HepG2 (cell line): ENCODE results near the gene EXOC6B. TPM values are rescaled to one million over a fixed set of nuclear protein-coding genes. Genes with fewer than 3 reads are reported as not detected.

Source experiments
- AGO2 ChIP-seq: fragments of 200-400 bp; formaldehyde crosslinking; optimal IDR thresholded peaks from 2 replicates; pipeline ENCODE3; 2017; ENCODE audit warnings: mild to moderate bottlenecking, low read depth, low read length, moderate library complexity
- CHCHD3 ChIP-seq: sonication (generic); formaldehyde crosslinking; IDR thresholded peaks from 2 replicates; pipeline ENCODE4 v1.8.0; 2022; ENCODE audit warnings: mild to moderate bottlenecking, missing genetic modification reagents, moderate library complexity
- ELF4 ChIP-seq: sonication (generic); formaldehyde crosslinking; IDR thresholded peaks from 2 replicates; pipeline ENCODE4 v1.5.0; 2020; ENCODE audit warnings: missing genetic modification reagents, mild to moderate bottlenecking, moderate library complexity, borderline replicate concordance
- EP300 ChIP-seq, 3 experiments: sonication (generic) in 1 of 3; formaldehyde crosslinking in 1 of 3; IDR thresholded peaks; 2 replicates each; pipeline versions ENCODE4 v1.5.1 to v1.6.1; 2011 to 2020; ENCODE audit warnings: low read depth in 2 of 3, low read length in 2 of 3, borderline replicate concordance in 1 of 3, improper control_type of control experiment in 1 of 3, mild to moderate bottlenecking in 1 of 3, missing genetic modification reagents in 1 of 3, moderate library complexity in 1 of 3
- NPAS2 ChIP-seq: sonication (generic); formaldehyde crosslinking; IDR thresholded peaks from 2 replicates; pipeline ENCODE4 v1.8.0; 2022; ENCODE audit warnings: mild to moderate bottlenecking, missing genetic modification reagents, borderline replicate concordance
- SOX6 ChIP-seq, 2 experiments: fragments of 450-650 bp in 1 of 2; sonication (generic) in 1 of 2; formaldehyde crosslinking in 1 of 2; IDR thresholded peaks; 2 replicates each; pipeline versions ENCODE4 v1.4.0 to v1.6.1; 2017 to 2020; ENCODE audit warnings: antibody characterized with exemption in 1 of 2, mild to moderate bottlenecking in 1 of 2, missing genetic modification reagents in 1 of 2
- TEAD2 ChIP-seq: sonication (generic); formaldehyde crosslinking; IDR thresholded peaks from 2 replicates; pipeline ENCODE4 v1.9.0; 2021; ENCODE audit warnings: missing genetic modification reagents
- ZFX ChIP-seq: sonication (generic); formaldehyde crosslinking; IDR thresholded peaks from 2 replicates; pipeline ENCODE4 v1.4.0; 2020; ENCODE audit warnings: mild to moderate bottlenecking, low read depth, missing genetic modification reagents, moderate library complexity
- ZKSCAN1 ChIP-seq: fragments of 150-350 bp; IDR thresholded peaks from 2 replicates; pipeline ENCODE4 v1.6.1; 2014; ENCODE audit warnings: low read length
- ZNF333 ChIP-seq: sonication (generic); formaldehyde crosslinking; IDR thresholded peaks from 2 replicates; pipeline ENCODE4 v1.4.0; 2020; ENCODE audit warnings: mild to moderate bottlenecking, missing genetic modification reagents, borderline replicate concordance
- polyA plus RNA-seq, 8 experiments: library from polyadenylated mRNA; depleted of rRNA in 3 of 8; stranded (reverse) in 7 of 8; unstranded in 1 of 8; fragments of >200 nt; fragmentation: Illumina TruSeq in 4 of 8; extraction: Trizol in 4 of 8; gene quantifications; 2 replicates each; pipeline versions ENCODE4 v1.2.1 to v1.2.3, GENCODE V29; 2011 to 2016; ENCODE audit warnings: low read depth in 4 of 8, missing spikeins in 1 of 8, mixed read lengths in 1 of 8; ENCODE audit not compliant: insufficient read depth in 1 of 8
- total RNA-seq, 5 experiments: library from RNA; depleted of rRNA; stranded (reverse); fragments of >200 nt; fragmentation: Illumina TruSeq; extraction: Trizol; gene quantifications; 2 replicates each; pipeline ENCODE4 v1.2.3, GENCODE V29; 2016; ENCODE audit warnings: low read depth in 1 of 5
- TF ChIP-seq, protein P1 (sequence below): sonication (generic); formaldehyde crosslinking; IDR thresholded peaks from 2 replicates; pipeline ENCODE4 v1.4.0; 2020; ENCODE audit warnings: missing genetic modification reagents, mild to moderate bottlenecking, borderline replicate concordance
- TF ChIP-seq, protein P2 (sequence below): sonication (generic); formaldehyde crosslinking; IDR thresholded peaks from 2 replicates; pipeline ENCODE4 v1.5.1; 2020; ENCODE audit warnings: mild to moderate bottlenecking, missing genetic modification reagents, borderline replicate concordance
- TF ChIP-seq, protein P3 (sequence below): sonication (generic); formaldehyde crosslinking; IDR thresholded peaks from 2 replicates; pipeline ENCODE4 v1.5.0; 2020; ENCODE audit warnings: mild to moderate bottlenecking, missing genetic modification reagents
- TF ChIP-seq, protein P4 (sequence below): fragments of 450-650 bp; IDR thresholded peaks from 2 replicates; pipeline ENCODE4 v1.6.1; 2016

The EXOC6B gene
- total and polyA plus RNA-seq, 2 of the 13 experiments (the other 11 are each of a cell fraction or from before 2014, with no cell fraction given), result 9.1 to 15.9 TPM

DNA sequence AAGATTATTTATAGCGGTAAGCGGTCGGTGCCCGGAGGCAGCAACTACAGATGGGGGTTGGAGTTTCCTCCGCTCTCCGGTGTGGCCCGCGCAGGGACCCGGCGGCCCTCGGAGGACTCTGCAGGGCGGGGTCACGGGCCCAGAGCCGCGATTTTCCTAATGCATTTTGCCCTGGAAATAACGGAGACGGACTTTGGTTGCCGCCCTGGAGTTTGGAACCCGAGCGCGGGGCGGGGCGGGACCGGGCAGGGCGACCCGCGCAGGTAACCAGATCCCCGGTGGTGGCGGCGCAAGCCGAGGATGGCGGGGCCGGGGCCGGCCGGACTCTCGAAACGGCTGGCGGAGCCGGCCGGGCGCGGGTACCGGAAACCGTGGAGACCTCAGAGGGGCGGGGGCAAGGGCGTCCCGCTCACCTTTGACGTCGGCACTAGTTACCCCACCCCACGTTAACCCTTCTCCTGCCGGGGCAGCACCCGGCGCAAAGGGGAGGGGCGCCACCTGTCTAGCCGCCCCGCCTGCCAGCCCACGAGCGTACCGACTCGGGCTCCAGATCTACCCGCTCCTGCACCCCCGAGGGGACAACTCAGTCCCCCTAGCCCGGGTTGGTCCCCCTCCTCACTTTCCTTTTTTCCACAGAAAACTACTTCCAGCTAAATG lies 681.1 kb downstream of the EXOC6B start (continued):
- TF ChIP-seq, protein P1, sequence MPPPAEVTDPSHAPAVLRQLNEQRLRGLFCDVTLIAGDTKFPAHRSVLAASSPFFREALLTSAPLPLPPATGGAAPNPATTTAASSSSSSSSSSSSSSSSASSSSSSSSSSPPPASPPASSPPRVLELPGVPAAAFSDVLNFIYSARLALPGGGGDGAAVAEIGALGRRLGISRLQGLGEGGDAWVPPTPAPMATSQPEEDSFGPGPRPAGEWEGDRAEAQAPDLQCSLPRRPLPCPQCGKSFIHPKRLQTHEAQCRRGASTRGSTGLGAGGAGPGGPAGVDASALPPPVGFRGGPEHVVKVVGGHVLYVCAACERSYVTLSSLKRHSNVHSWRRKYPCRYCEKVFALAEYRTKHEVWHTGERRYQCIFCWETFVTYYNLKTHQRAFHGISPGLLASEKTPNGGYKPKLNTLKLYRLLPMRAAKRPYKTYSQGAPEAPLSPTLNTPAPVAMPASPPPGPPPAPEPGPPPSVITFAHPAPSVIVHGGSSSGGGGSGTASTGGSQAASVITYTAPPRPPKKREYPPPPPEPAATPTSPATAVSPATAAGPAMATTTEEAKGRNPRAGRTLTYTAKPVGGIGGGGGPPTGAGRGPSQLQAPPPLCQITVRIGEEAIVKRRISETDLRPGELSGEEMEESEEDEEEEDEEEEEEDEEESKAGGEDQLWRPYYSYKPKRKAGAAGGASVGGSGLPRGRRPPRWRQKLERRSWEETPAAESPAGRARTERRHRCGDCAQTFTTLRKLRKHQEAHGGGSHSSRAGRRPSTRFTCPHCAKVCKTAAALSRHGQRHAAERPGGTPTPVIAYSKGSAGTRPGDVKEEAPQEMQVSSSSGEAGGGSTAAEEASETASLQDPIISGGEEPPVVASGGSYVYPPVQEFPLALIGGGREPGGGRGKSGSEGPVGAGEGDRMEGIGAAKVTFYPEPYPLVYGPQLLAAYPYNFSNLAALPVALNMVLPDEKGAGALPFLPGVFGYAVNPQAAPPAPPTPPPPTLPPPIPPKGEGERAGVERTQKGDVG (CRISPR knock-in tag), result no peak
- TF ChIP-seq ELF4 (no peak), ZKSCAN1 (no peak), CHCHD3 (CRISPR knock-in tag) (no peak), ZFX (CRISPR knock-in tag) (no peak), ZNF333 (CRISPR knock-in tag) (peak; percentile 81; the same call in 1 of the 2 replicates), AGO2 (no peak), NPAS2 (CRISPR knock-in tag) (no peak), TEAD2 (CRISPR knock-in tag) (no peak), SOX6 (IDR thresholded peaks at IDR 0.05) (no peak), SOX6 (CRISPR knock-in tag; IDR thresholded peaks at IDR 0.05) (no peak; the same call in 1 of the 2 replicates), EP300 (IDR thresholded peaks at IDR 0.05; ENCODE audit: low read depth in 2 of 2, low read length in 2 of 2) (no peak), EP300 (CRISPR knock-in tag; IDR thresholded peaks at IDR 0.05; ENCODE audit: borderline replicate concordance) (no peak)
- TF ChIP-seq, protein P2, sequence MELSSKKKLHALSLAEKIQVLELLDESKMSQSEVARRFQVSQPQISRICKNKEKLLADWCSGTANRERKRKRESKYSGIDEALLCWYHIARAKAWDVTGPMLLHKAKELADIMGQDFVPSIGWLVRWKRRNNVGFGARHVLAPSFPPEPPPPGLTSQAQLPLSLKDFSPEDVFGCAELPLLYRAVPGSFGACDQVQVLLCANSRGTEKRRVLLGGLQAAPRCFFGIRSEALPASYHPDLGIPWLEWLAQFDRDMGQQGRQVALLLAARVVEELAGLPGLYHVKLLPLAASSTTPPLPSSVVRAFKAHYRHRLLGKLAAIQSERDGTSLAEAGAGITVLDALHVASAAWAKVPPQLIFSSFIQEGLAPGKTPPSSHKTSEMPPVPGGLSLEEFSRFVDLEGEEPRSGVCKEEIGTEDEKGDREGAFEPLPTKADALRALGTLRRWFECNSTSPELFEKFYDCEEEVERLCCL (CRISPR knock-in tag), result no peak
- TF ChIP-seq, protein P3, sequence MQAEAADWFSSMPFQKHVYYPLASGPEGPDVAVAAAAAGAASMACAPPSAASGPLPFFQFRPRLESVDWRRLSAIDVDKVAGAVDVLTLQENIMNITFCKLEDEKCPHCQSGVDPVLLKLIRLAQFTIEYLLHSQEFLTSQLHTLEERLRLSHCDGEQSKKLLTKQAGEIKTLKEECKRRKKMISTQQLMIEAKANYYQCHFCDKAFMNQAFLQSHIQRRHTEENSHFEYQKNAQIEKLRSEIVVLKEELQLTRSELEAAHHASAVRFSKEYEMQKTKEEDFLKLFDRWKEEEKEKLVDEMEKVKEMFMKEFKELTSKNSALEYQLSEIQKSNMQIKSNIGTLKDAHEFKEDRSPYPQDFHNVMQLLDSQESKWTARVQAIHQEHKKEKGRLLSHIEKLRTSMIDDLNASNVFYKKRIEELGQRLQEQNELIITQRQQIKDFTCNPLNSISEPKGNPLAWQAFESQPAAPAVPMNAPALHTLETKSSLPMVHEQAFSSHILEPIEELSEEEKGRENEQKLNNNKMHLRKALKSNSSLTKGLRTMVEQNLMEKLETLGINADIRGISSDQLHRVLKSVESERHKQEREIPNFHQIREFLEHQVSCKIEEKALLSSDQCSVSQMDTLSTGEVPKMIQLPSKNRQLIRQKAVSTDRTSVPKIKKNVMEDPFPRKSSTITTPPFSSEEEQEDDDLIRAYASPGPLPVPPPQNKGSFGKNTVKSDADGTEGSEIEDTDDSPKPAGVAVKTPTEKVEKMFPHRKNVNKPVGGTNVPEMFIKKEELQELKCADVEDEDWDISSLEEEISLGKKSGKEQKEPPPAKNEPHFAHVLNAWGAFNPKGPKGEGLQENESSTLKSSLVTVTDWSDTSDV (CRISPR knock-in tag), result peak; percentile 70; the same call in 1 of the 2 replicates
- TF ChIP-seq, protein P4, sequence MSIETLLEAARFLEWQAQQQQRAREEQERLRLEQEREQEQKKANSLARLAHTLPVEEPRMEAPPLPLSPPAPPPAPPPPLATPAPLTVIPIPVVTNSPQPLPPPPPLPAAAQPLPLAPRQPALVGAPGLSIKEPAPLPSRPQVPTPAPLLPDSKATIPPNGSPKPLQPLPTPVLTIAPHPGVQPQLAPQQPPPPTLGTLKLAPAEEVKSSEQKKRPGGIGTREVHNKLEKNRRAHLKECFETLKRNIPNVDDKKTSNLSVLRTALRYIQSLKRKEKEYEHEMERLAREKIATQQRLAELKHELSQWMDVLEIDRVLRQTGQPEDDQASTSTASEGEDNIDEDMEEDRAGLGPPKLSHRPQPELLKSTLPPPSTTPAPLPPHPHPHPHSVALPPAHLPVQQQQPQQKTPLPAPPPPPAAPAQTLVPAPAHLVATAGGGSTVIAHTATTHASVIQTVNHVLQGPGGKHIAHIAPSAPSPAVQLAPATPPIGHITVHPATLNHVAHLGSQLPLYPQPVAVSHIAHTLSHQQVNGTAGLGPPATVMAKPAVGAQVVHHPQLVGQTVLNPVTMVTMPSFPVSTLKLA, result no peak
